K562 (cell line): ENCODE data around the gene AKAP6.

ENCODE experiments used
- EP300 ChIP-seq: IDR thresholded peaks from 2 replicates; pipeline ENCODE4 v1.6.1; 2012; ENCODE audit warnings: low read length, improper control_type of control experiment
- FIP1L1 ChIP-seq: fragments of 200-400 bp; formaldehyde crosslinking; IDR thresholded peaks from 2 replicates; pipeline ENCODE4 v1.6.1; 2018; ENCODE audit warnings: mild to moderate bottlenecking, low read depth, low read length; ENCODE audit not compliant: poor library complexity, severe bottlenecking
- NBN ChIP-seq: fragments of 450-650 bp; IDR thresholded peaks from 2 replicates; pipeline ENCODE4 v1.6.1; 2016; ENCODE audit warnings: low read depth, mild to moderate bottlenecking
- POLR2AphosphoS5 ChIP-seq: IDR thresholded peaks from 2 replicates; pipeline ENCODE4 v1.6.1; 2011; ENCODE audit warnings: mild to moderate bottlenecking, low read depth, low read length, moderate library complexity; ENCODE audit not compliant: control insufficient read depth, insufficient read depth
- RNF219 ChIP-seq: fragments of 250-450 bp; sonication (Bioruptor Pico); IDR thresholded peaks from 2 replicates; pipeline ENCODE4 v1.5.0; 2022; ENCODE audit warnings: mild to moderate bottlenecking
- ZBTB5 ChIP-seq: fragments of 450-650 bp; IDR thresholded peaks from 2 replicates; pipeline ENCODE4 v1.6.1; 2017; ENCODE audit warnings: antibody characterized with exemption
- ZFX ChIP-seq: sonication (generic); formaldehyde crosslinking; IDR thresholded peaks from 2 replicates; pipeline ENCODE4 v1.8.0; 2022; ENCODE audit warnings: mild to moderate bottlenecking, missing genetic modification reagents, moderate library complexity
- ZSCAN32 ChIP-seq: fragments of 450-650 bp; formaldehyde crosslinking; IDR thresholded peaks from 2 replicates; pipeline ENCODE4 v1.4.0; 2020; ENCODE audit warnings: mild to moderate bottlenecking, moderate library complexity

GRCh38 chr14:32436993-32437392 lies 107.9 kb downstream of the AKAP6 start:
- no peak for TF ChIP-seq NBN
- no peak for TF ChIP-seq FIP1L1
- TF ChIP-seq ZFX (CRISPR knock-in tag) = no peak
- TF ChIP-seq ZSCAN32 (CRISPR knock-in tag) = no peak
- TF ChIP-seq RNF219 (CRISPR knock-in tag) = no peak
- TF ChIP-seq ZBTB5 = no peak
- TF ChIP-seq EP300 = no peak
- TF ChIP-seq POLR2AphosphoS5 = no peak
